HepG2 (cell line): ENCODE data around the gene TBX6. TPM values are rescaled to one million over a fixed set of nuclear protein-coding genes. Genes with fewer than 3 reads are reported as not detected.

Experiments used
- ATAC-seq: fragments of 200-7000 bp; cut with Tn5 transposase; 3 replicates; pipeline ENCODE4 v1.9.1; 2020; ENCODE audit warnings: mild to moderate bottlenecking, moderate library complexity
- BruUV-seq: library from RNA; stranded (reverse); fragments of 400-500 nt; replicated peaks from 2 replicates; lab custom pipeline; 2021; lab: Mats Ljungman, UMichigan
- CTCF ChIA-PET: fragments of 300-600 bp; formaldehyde crosslinking; extraction: SDS; loops from one replicate; lab custom pipeline; 2021; ENCODE audit warnings: low total read pairs, inconsistent platforms, low intra/inter-chr PET ratio; lab: Yijun Ruan, JAX
- POLR2A ChIA-PET: fragments of 350-600 bp; sonication (Branson Sonifier 250); formaldehyde crosslinking; loops from one replicate; lab custom pipeline; 2020; ENCODE audit warnings: antibody characterized with exemption, inconsistent platforms; lab: Yijun Ruan, JAX
- DNase-seq: peaks from one replicate; pipeline ENCODE4 v3.0.0-alpha.2; 2015; ENCODE audit warnings: low spot score
- FAIRE-seq: peaks from 3 replicates; lab custom pipeline; 2011; peaks lifted over from hg19 to GRCh38; lab: Jason Lieb, UNC
- H2AFZ ChIP-seq: one replicate; pipeline ENCODE4 v1.6.1; 2011; ENCODE audit warnings: low read length, inconsistent platforms
- H3K27ac ChIP-seq: fragments of 300-600 bp; 3 replicates; pipeline ENCODE4 v1.8.0; 2011; ENCODE audit warnings: mixed run types, mild to moderate bottlenecking, mixed read lengths, low read length, inconsistent platforms; ENCODE audit not compliant: insufficient read depth; ENCODE audit errors: extremely low read length
- H3K27me3 ChIP-seq, 2 experiments: fragments of 200-600 bp in 1 of 2; 2 replicates in 1 of 2; 3 replicates in 1 of 2; pipeline versions ENCODE4 v1.6.0 to v1.8.0; 2011; ENCODE audit warnings: low read length in 2 of 2, mild to moderate bottlenecking in 2 of 2, moderate library complexity in 2 of 2, inconsistent platforms in 1 of 2; ENCODE audit not compliant: insufficient read depth in 2 of 2, control insufficient read depth in 1 of 2
- H3K36me3 ChIP-seq, 2 experiments: fragments of 200-600 bp in 1 of 2; replicated peaks in 1 of 2; 2 replicates in 1 of 2; 3 replicates in 1 of 2; pipeline versions ENCODE4 v1.5.1 to v1.8.0; 2011; ENCODE audit warnings: low read length in 2 of 2, inconsistent platforms in 1 of 2; ENCODE audit not compliant: insufficient read depth in 2 of 2, control insufficient read depth in 1 of 2
- H3K4me1 ChIP-seq: 2 replicates; pipeline ENCODE4 v1.5.1; 2012; ENCODE audit warnings: low read length, inconsistent platforms; ENCODE audit not compliant: insufficient read depth
- H3K4me2 ChIP-seq: 2 replicates; pipeline ENCODE4 v1.6.0; 2011; ENCODE audit warnings: low read depth, low read length, inconsistent platforms
- H3K4me3 ChIP-seq, 3 experiments: fragments of 200-600 bp in 1 of 3; sonication (generic), shearing (Covaris generic) in 1 of 3; replicated peaks in 1 of 3; 2 replicates each; pipeline ENCODE4 v1.5.1; 2011 to 2016; ENCODE audit warnings: low read length in 3 of 3, inconsistent platforms in 2 of 3, low read depth in 2 of 3, mild to moderate bottlenecking in 2 of 3, control low read depth in 1 of 3, mixed read lengths in 1 of 3; ENCODE audit not compliant: insufficient read depth in 1 of 3
- H3K79me2 ChIP-seq: one replicate; pipeline ENCODE4 v1.6.1; 2011; ENCODE audit warnings: low read length, inconsistent platforms; ENCODE audit not compliant: insufficient read depth
- H3K9ac ChIP-seq: 2 replicates; pipeline ENCODE4 v1.6.0; 2011; ENCODE audit warnings: mild to moderate bottlenecking, low read depth, low read length, inconsistent platforms; ENCODE audit not compliant: insufficient read depth
- H3K9me3 ChIP-seq: 2 replicates; pipeline ENCODE4 v1.5.1; 2012; ENCODE audit warnings: mild to moderate bottlenecking, low read length
- H4K20me1 ChIP-seq: 2 replicates; pipeline ENCODE4 v1.6.0; 2011; ENCODE audit warnings: inconsistent platforms, mild to moderate bottlenecking, low read length, moderate library complexity; ENCODE audit not compliant: insufficient read depth
- ELK4 ChIP-seq: sonication (generic); formaldehyde crosslinking; IDR thresholded peaks from 2 replicates; pipeline ENCODE4 v1.9.0; 2021; ENCODE audit warnings: missing genetic modification reagents, borderline replicate concordance
- FOXO1 ChIP-seq: sonication (generic); formaldehyde crosslinking; IDR thresholded peaks from 2 replicates; pipeline ENCODE4 v1.4.0; 2020; ENCODE audit warnings: missing genetic modification reagents
- HNF4A ChIP-seq: sonication (generic); formaldehyde crosslinking; IDR thresholded peaks from 2 replicates; pipeline ENCODE4 v1.4.0; 2020; ENCODE audit warnings: missing genetic modification reagents
- IRF2 ChIP-seq: IDR thresholded peaks from 2 replicates; pipeline ENCODE4 v1.6.1; 2018; ENCODE audit warnings: missing genetic modification reagents, missing compliant biosample characterization
- MYNN ChIP-seq: sonication (generic); formaldehyde crosslinking; IDR thresholded peaks from 2 replicates; pipeline ENCODE4 v1.4.0; 2020; ENCODE audit warnings: mild to moderate bottlenecking, low read depth, missing genetic modification reagents
- NCOA5 ChIP-seq: sonication (generic); formaldehyde crosslinking; IDR thresholded peaks from 2 replicates; pipeline ENCODE4 v1.4.0; 2020; ENCODE audit warnings: missing genetic modification reagents
- SIX1 ChIP-seq: sonication (generic); formaldehyde crosslinking; IDR thresholded peaks from 2 replicates; pipeline ENCODE4 v1.4.0; 2020; ENCODE audit warnings: missing genetic modification reagents, borderline replicate concordance
- STAT6 ChIP-seq: sonication (generic); formaldehyde crosslinking; IDR thresholded peaks from 2 replicates; pipeline ENCODE4 v1.4.0; 2020; ENCODE audit warnings: missing genetic modification reagents, mild to moderate bottlenecking, borderline replicate concordance
- TSC22D2 ChIP-seq: sonication (generic); formaldehyde crosslinking; IDR thresholded peaks from 2 replicates; pipeline ENCODE4 v1.5.1; 2020; ENCODE audit warnings: missing genetic modification reagents, mild to moderate bottlenecking, borderline replicate concordance
- WIZ ChIP-seq: sonication (generic); formaldehyde crosslinking; IDR thresholded peaks from 2 replicates; pipeline ENCODE4 v1.5.1; 2020; ENCODE audit warnings: mild to moderate bottlenecking, missing genetic modification reagents
- ZNF317 ChIP-seq: sonication (generic); formaldehyde crosslinking; IDR thresholded peaks from 2 replicates; pipeline ENCODE4 v1.5.0; 2020; ENCODE audit warnings: mild to moderate bottlenecking, missing genetic modification reagents
- WGBS: methylation state at CpG from one replicate; pipeline ENCODE4 v1.1.6; 2017; ENCODE audit warnings: low lambda C conversion rate; 5-methylcytosine and 5-hydroxymethylcytosine counted together
- in situ Hi-C: cut with HindIII; loops from 2 replicates; pipeline ENCODE4 v1.10.0; 2017; ENCODE audit warnings: low pct_unique_long_range_greater_than_20kb; ENCODE audit not compliant: extremely low pct_ligation_motif_present
- intact Hi-C: fragments of 100-400 bp; cut with micrococcal nuclease; formaldehyde crosslinking; loops from one replicate; pipeline ENCODE4 v1.10.0; 2022; ENCODE audit not compliant: unreplicated experiment
- polyA plus RNA-seq, 8 experiments: library from polyadenylated mRNA; depleted of rRNA in 3 of 8; stranded (reverse) in 7 of 8; unstranded in 1 of 8; fragments of >200 nt; fragmentation: Illumina TruSeq in 4 of 8; extraction: Trizol in 4 of 8; gene quantifications; 2 replicates each; pipeline versions ENCODE4 v1.2.1 to v1.2.3, GENCODE V29; 2011 to 2016; ENCODE audit warnings: low read depth in 4 of 8, missing spikeins in 1 of 8, mixed read lengths in 1 of 8; ENCODE audit not compliant: insufficient read depth in 1 of 8
- total RNA-seq, 5 experiments: library from RNA; depleted of rRNA; stranded (reverse); fragments of >200 nt; fragmentation: Illumina TruSeq; extraction: Trizol; gene quantifications; 2 replicates each; pipeline ENCODE4 v1.2.3, GENCODE V29; 2016; ENCODE audit warnings: low read depth in 1 of 5
- TF ChIP-seq, protein P1 (sequence below): sonication (generic); formaldehyde crosslinking; IDR thresholded peaks from 2 replicates; pipeline ENCODE4 v1.9.0; 2022; ENCODE audit warnings: missing genetic modification reagents, mild to moderate bottlenecking, borderline replicate concordance

Gene TBX6
- total and polyA plus RNA-seq, 2 of the 13 experiments (the other 11 are each of a cell fraction or from before 2014, with no cell fraction given) = 0.24 to 0.42 TPM

- no peak; the same call in 2 of the 3 replicates for ATAC-seq
- in situ Hi-C loops = no loop called here
Observed at GRCh38 chr16:30131869-30132475, 40.2 kb upstream of the TBX6 start.

DNA sequence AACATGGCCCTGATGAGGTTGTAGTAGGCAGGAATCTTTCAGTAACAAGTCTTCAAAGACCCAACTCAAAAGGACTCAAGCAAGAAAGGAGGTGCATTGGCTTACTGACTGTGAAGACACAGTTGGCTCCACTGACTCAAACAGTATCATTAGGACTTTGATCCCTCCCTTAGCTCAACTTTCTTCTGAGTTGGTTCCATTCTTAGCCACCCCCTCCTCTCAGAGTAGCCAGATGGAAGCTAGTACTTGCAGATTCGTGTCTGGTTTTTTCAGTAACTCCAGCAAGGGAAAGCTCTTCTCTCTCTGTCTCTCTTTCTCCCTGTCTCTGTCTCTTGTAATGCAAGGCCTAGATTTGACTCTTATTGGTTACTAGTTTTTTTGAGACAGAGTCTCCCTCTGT is 36.3 kb upstream of the TBX6 start:
- ATAC-seq (no peak), DNase-seq (no peak), FAIRE-seq (no peak)
- Histone ChIP-seq H3K36me3 (no peaks in the 10 kb centered on the region), H3K4me1 (peaks cover 79% of the 10 kb centered on the region), H3K4me2 (no peak overlapping the region), H3K27me3 (no peaks in the 10 kb centered on the region), H3K27ac (no peak overlapping the region), H3K79me2 (no peaks in the 10 kb centered on the region), H3K9ac (no peak overlapping the region), H3K4me3 (no peak overlapping the region), H2AFZ (no peak overlapping the region), H4K20me1 (no peaks in the 10 kb centered on the region), H3K9me3 (no peaks in the 10 kb centered on the region)
- 68% methylated on average over 1 of the region's 1 CpG for whole genome bisulfite sequencing
- in situ Hi-C loops = no loop called here
- intact Hi-C loops = no loop called here
- ChIA-PET POLR2A (interaction anchor here (1.2 to 4.4 kb wide), 2 partner anchors 12 to 16 kb away, joined by 4 to 22 read pairs; no protein-coding TSS in a partner anchor), CTCF (no interaction called here)
- no TSS peak for BruUV-seq
- TF ChIP-seq SIX1 (CRISPR knock-in tag) (no peak), WIZ (CRISPR knock-in tag) (no peak), ELK4 (CRISPR knock-in tag) (no peak), NCOA5 (CRISPR knock-in tag) (no peak), HNF4A (0 out of 2 replicates have a peak, but pooled peaks have one; percentile 11), IRF2 (no peak), MYNN (no peak), STAT6 (CRISPR knock-in tag) (no peak)

More at GRCh38 chr16:30131869-30132475, 40.2 kb upstream of the TBX6 start:
- WGBS = 84% methylated on average over 4 of the region's 4 CpGs
- Histone ChIP-seq H3K4me3 (no peak overlapping the region), H3K4me2 (peak overlapping the region; percentile 47), H3K4me1 (peaks cover 71% of the 10 kb centered on the region), H3K27me3 (no peaks in the 10 kb centered on the region), H4K20me1 (no peaks in the 10 kb centered on the region), H3K9ac (no peak overlapping the region), H3K36me3 (no peaks in the 10 kb centered on the region), H3K27ac (peak overlapping the region; percentile 23), H2AFZ (peak overlapping the region; percentile 55), H3K79me2 (no peaks in the 10 kb centered on the region), H3K9me3 (no peaks in the 10 kb centered on the region)
- intact Hi-C loops = no loop called here
- no TSS peak for BruUV-seq
- TF ChIP-seq TSC22D2 (CRISPR knock-in tag) (0 out of 2 replicates have a peak, but pooled peaks have one; percentile 20), FOXO1 (CRISPR knock-in tag) (no peak), ZNF317 (CRISPR knock-in tag) (0 out of 2 replicates have a peak, but pooled peaks have one; percentile 22)
- TF ChIP-seq, protein P1, sequence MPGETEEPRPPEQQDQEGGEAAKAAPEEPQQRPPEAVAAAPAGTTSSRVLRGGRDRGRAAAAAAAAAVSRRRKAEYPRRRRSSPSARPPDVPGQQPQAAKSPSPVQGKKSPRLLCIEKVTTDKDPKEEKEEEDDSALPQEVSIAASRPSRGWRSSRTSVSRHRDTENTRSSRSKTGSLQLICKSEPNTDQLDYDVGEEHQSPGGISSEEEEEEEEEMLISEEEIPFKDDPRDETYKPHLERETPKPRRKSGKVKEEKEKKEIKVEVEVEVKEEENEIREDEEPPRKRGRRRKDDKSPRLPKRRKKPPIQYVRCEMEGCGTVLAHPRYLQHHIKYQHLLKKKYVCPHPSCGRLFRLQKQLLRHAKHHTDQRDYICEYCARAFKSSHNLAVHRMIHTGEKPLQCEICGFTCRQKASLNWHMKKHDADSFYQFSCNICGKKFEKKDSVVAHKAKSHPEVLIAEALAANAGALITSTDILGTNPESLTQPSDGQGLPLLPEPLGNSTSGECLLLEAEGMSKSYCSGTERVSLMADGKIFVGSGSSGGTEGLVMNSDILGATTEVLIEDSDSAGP (CRISPR knock-in tag) = 0 out of 2 replicates have a peak, but pooled peaks have one; percentile 39
- ChIA-PET POLR2A (interaction anchor here (1.0 to 4.4 kb wide), 2 partner anchors 8 to 19 kb away, joined by 3 to 22 read pairs; no protein-coding TSS in a partner anchor), CTCF (no interaction called here)
- DNase-seq = no peak
- FAIRE-seq = no peak
